GM18873 (cell line): ENCODE data around the gene STX5.
"Not testable (repeated sequence)": the region's sequence is repeated elsewhere in the genome, so short reads cannot be mapped to it uniquely, and the experiment has no call there.

Experiments
- ATAC-seq: cut with Tn5 transposase; IDR thresholded peaks from one replicate; pipeline ENCODE4 v1.9.1; 2021; ENCODE audit warnings: mild to moderate bottlenecking, moderate library complexity, moderate number of reproducible peaks; ENCODE audit not compliant: unreplicated experiment, low FRiP score

The STX5 gene

GRCh38 chr11:62788991-62789390 is 42.9 kb downstream of the STX5 start:
- ATAC-seq: no peak

GRCh38 chr11:62787005-62787759 is 44.7 kb downstream of the STX5 start, which contains the start of gene TMEM179B:
Gene TMEM179B (plus strand): TSS chr11:62787402. CDS start chr11:62787432, 30 bp downstream.
- peak; percentile 57 for ATAC-seq

- peak; percentile 37 for ATAC-seq
Observed at GRCh38 chr11:62786318-62787004, 45.4 kb downstream of the STX5 start.

- ATAC-seq: no peak
Observed at GRCh38 chr11:62782753-62783152, 49.1 kb downstream of the STX5 start.

- ATAC-seq: no peak
Observed at GRCh38 chr11:62778441-62778840, 53.4 kb downstream of the STX5 start.

- no peak for ATAC-seq
Observed at GRCh38 chr11:62777389-62777788, 54.5 kb downstream of the STX5 start.

GRCh38 chr11:62775646-62776045 is 56.2 kb downstream of the STX5 start:
- no peak for ATAC-seq

GRCh38 chr11:62774407-62774806 is 57.4 kb downstream of the STX5 start:
- ATAC-seq: no peak

- ATAC-seq: peak; percentile 67
Observed at GRCh38 chr11:62771144-62772021, 60.5 kb downstream of the STX5 start, which contains the start of gene TAF6L. Gene TAF6L (plus strand): TSS chr11:62771396. CDS start chr11:62775784, 4,388 bp downstream.

- ATAC-seq: peak; percentile 3
Observed at GRCh38 chr11:62770778-62771143, 61.1 kb downstream of the STX5 start.

- ATAC-seq: not testable (repeated sequence)
Observed at GRCh38 chr11:62760867-62761227, 71.0 kb downstream of the STX5 start.

- no peak for ATAC-seq
Observed at GRCh38 chr11:62757846-62758788, 73.7 kb downstream of the STX5 start.
